GM12872 (cell line): ENCODE measurements around the gene SLA2.
A peak's percentile ranks its signal among the peaks of the same experiment; 100 is the strongest.

Experiments
- CTCF ChIP-seq: IDR thresholded peaks from 3 replicates; pipeline ENCODE4 v1.5.1; 2011; ENCODE audit warnings: low read depth, mild to moderate bottlenecking, low read length, moderate library complexity; ENCODE audit not compliant: insufficient read depth

The SLA2 gene

GRCh38 chr20:36620917-36621316 lies 25.1 kb downstream of the SLA2 start:
- TF ChIP-seq CTCF: no peak

GRCh38 chr20:36614781-36615557 lies 31.0 kb downstream of the SLA2 start:
- no peak for TF ChIP-seq CTCF

GRCh38 chr20:36613974-36614373 lies 32.0 kb downstream of the SLA2 start:
- no peak for TF ChIP-seq CTCF

- TF ChIP-seq CTCF: no peak
Observed at GRCh38 chr20:36611625-36612024, 34.4 kb downstream of the SLA2 start.

DNA sequence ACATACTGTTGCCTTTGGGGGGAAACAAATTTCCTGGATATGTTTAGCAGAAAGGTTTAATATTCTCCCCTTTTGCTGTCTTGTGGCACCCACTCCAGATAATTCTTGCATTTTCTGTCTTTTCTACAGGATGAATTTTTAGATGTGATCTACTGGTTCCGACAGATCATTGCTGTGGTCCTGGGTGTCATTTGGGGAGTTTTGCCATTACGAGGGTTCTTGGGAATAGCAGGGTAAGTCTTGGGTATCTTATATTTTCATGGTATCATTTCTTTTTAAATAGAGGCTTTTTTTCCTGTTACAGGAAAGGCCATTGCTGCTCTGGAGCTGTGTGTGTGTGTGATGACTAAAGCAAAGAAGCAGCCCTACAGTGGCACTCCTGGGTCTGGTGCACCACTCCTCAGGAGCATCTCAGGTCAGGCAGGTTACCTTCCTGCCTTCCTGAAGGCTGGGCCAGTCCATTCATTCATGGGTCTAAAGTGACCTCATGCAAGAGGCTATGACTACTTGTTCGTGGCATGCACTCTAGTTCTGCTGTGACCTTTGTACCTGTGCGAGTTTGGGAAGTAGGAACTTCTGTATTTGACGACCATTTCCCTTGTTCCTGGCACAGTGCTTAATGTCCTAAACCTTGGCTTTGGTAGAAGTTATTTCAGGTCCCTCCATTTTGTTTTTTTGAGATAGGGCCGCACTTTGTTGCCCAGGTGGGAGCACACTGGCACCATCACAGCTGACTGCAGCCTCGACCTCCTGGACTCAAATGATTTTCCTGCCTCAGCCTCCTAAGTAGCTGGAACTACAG lies 38.2 kb downstream of the SLA2 start:
- no peak for TF ChIP-seq CTCF

DNA sequence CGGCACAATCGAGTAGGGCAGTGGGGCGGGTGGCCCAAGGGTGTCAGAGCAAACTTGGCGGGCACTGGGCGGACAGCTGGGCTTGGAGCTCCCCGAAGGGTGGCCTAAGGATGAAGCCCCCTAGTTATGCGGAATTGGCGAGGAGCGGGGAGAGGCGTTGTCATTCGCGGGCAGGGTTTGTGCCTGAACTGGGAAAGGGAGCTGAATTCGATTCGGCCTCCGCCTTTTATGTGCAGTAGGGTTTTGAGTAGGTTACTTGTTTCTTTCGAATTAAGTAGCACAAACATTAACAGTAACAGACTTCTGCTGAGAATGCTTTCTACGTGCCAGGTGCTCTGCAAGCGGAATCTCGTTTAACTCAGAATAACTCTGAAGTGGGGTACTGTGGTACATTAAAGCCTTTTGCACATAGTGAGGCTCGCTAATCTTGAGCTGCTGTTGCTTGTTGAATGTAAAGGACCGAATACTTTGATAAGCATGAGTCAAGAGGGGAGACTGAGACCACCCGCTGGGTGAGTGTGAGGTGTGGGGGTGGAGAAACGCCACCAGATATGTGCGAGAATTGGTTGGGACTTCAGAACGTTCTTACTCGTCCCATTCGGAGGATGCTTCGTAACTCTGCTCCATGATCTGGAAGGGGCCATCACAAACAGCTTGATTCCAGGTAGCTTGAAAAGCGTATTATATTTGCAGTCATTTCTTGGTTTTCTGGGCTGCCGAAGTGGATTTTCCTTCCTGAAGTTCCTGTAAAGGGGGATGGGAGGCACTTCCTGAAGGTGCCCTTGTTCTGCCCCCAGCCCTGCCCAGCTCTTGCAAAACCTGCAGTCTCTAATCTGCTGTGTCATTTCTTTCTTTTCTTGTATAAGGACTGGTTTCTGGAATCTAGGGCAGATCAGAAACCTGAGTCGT lies 39.6 kb downstream of the SLA2 start:
- no peak for TF ChIP-seq CTCF

DNA sequence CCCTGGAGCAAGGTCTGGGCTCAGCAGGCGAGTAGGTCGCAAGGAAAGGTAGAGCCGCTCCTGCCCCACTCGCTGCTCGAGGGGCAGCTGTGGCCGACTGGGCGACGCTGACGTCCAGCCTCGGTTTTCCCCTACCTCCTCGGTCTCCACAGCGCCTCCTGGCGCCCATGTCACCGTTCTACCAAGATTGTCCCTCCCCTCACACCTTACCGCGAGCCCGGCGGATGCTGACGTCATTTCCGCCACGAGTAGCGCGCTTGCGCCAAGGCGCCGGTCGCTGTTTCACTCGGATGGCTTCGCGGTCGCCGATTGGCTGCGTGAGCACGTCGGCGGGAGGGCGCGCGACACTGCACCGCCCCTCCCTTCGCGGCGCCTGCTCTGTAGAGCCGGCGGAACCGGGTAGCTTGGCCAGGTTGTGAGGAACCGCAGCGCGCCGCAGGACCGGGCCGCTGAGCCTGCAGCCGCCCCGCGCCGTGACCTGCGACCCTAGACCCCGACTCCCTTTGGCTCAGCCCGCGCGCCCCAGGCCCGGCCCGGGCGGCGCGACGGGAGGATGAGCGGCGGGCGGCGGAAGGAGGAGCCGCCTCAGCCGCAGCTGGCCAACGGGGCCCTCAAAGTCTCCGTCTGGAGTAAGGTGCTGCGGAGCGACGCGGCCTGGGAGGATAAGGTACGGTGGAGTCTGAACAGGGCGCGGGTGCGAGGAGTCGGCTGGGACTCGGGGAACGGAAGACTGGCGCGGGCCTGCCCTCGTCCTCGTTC lies 40.4 kb downstream of the SLA2 start, which contains the start of gene RAB5IF:
Gene RAB5IF (plus strand): TSS at position 381 of the 759 bp plus-strand sequence. CDS start 173 bp downstream, at position 554.
- TF ChIP-seq CTCF: peak; percentile 97
